HAP-1 (cell line): ENCODE data around the gene CDRT15L2.
"Not testable (repeated sequence)": the region's sequence is repeated elsewhere in the genome, so short reads cannot be mapped to it uniquely, and the experiment has no call there.

Source experiments
- DNase-seq, 2 experiments: peaks; one replicate each; pipeline ENCODE4 v3.0.0-alpha.2; 2016 to 2020; ENCODE audit warnings: low spot score in 2 of 2
- H3K27me3 ChIP-seq: fragments of 250-450 bp; sonication (Bioruptor Pico); 2 replicates; pipeline ENCODE4 v1.5.1; 2020; ENCODE audit warnings: low read depth, mild to moderate bottlenecking, moderate library complexity
- H3K36me3 ChIP-seq: fragments of 250-450 bp; sonication (Bioruptor Pico); replicated peaks from 2 replicates; pipeline ENCODE4 v1.5.1; 2020; ENCODE audit warnings: mild to moderate bottlenecking
- H3K4me1 ChIP-seq: fragments of 250-450 bp; sonication (Bioruptor Pico); 2 replicates; pipeline ENCODE4 v1.5.1; 2020; ENCODE audit warnings: mild to moderate bottlenecking
- H3K4me3 ChIP-seq: fragments of 250-450 bp; sonication (Bioruptor Pico); 2 replicates; pipeline ENCODE4 v1.5.1; 2020; ENCODE audit warnings: mild to moderate bottlenecking, moderate library complexity
- H3K9me3 ChIP-seq: fragments of 250-450 bp; sonication (Bioruptor Pico); 2 replicates; pipeline ENCODE4 v1.5.1; 2020; ENCODE audit warnings: mild to moderate bottlenecking, moderate library complexity
- in situ Hi-C: fragments of 300-500 bp; cut with MboI; formaldehyde crosslinking; loops from 3 replicates; pipeline ENCODE4 v1.14.3; 2020; ENCODE audit warnings: low sequenced_read_pairs, inconsistent platforms, mixed read lengths

CDRT15L2 gene

DNA sequence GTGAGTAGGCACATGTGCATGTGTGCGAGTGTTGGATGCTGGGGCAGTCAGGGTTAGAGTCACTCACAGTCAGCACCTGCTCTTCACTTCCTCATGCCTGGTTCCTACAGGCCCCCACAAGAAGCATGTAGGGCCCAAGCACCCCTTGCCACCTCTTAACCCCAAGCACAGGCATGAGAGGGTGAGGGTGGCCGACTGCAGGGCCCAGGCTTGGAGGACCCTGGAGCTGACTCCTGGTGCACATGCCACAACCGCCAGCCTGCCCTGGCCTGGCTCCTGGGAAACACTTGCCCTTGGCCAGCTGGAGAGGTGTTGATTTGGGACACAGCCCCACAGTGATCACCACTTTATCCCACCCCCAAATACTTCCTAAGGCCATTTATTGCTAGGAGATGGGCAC, 16.9 kb upstream of the CDRT15L2 start:
- Histone ChIP-seq H3K27me3 (no peaks in the 10 kb centered on the region), H3K36me3 (no peaks in the 10 kb centered on the region), H3K4me1 (no peaks in the 10 kb centered on the region), H3K4me3 (no peak overlapping the region), H3K9me3 (no peaks in the 10 kb centered on the region)
- in situ Hi-C loops = no loop called here
- no peak for DNase-seq

- H3K27me3 ChIP-seq, H3K9me3 ChIP-seq, H3K4me3 ChIP-seq, H3K4me1 ChIP-seq, DNase-seq, in situ Hi-C loops, H3K36me3 ChIP-seq: not testable (repeated sequence)
Measured at GRCh38 chr17:20565245-20565644, 14.3 kb upstream of the CDRT15L2 start.

DNA sequence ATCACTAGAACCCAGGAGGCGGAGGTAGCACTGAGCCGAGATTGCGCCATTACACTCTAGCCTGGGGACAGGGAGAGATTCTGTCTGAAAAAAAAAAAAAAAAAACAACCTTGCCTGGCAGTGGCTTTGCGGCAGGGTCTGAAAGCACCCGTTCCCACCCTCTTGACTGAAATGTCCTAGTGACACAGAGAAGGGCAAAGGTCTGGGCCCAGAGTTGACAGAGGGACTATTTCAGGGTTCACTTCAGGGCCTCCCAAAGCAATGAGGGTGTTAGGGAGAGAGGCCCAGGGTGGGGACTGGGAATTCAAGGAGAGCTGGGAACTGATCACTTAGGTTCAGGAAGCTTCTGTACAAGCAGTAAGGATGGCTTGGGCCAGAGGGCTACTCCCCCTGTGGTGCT, 13.8 kb upstream of the CDRT15L2 start:
- Histone ChIP-seq H3K27me3 (no peaks in the 10 kb centered on the region), H3K4me1 (no peaks in the 10 kb centered on the region), H3K4me3 (no peak overlapping the region), H3K36me3 (no peaks in the 10 kb centered on the region), H3K9me3 (no peaks in the 10 kb centered on the region)
- no peak for DNase-seq
- in situ Hi-C loops = no loop called here

GRCh38 chr17:20566736-20567135, 12.8 kb upstream of the CDRT15L2 start:
- H3K27me3 ChIP-seq, H3K36me3 ChIP-seq, H3K4me3 ChIP-seq, H3K9me3 ChIP-seq, DNase-seq, H3K4me1 ChIP-seq, in situ Hi-C loops: not testable (repeated sequence)

- H3K9me3 ChIP-seq, H3K36me3 ChIP-seq, in situ Hi-C loops, H3K4me3 ChIP-seq, H3K4me1 ChIP-seq, DNase-seq, H3K27me3 ChIP-seq: not testable (repeated sequence)
Measured at GRCh38 chr17:20567421-20567820, 12.1 kb upstream of the CDRT15L2 start.

DNA sequence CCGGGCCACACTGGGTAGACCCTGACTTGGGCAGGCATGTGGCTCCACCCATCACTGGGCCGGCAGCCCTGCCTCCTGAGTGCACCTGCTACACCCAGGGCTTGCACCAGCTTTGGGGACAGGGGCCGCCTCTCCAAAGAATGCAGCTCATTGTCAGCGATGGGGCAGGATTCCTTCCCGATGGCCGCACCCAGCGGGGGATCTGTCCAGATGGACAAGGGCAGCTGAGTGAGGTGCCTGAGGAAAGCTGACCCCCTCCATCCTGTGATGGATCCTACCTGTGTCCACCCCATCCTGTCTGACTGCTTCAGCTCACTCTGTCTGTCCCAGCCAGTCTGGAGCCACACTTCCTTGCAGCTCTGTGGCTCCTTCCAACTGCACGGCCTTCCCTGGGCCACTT, 10.9 kb upstream of the CDRT15L2 start:
- H3K4me1 ChIP-seq, H3K4me3 ChIP-seq, H3K27me3 ChIP-seq, H3K36me3 ChIP-seq, H3K9me3 ChIP-seq, in situ Hi-C loops, DNase-seq: not testable (repeated sequence)

- in situ Hi-C loops = not testable (repeated sequence)
Measured at GRCh38 chr17:20571653-20572052, 7.9 kb upstream of the CDRT15L2 start.

GRCh38 chr17:20573216-20573615, 6.3 kb upstream of the CDRT15L2 start:
- DNase-seq, in situ Hi-C loops, H3K4me1 ChIP-seq, H3K9me3 ChIP-seq, H3K27me3 ChIP-seq, H3K36me3 ChIP-seq, H3K4me3 ChIP-seq: not testable (repeated sequence)

More at GRCh38 chr17:20571653-20572052, 7.9 kb upstream of the CDRT15L2 start:
- H3K4me1 ChIP-seq, H3K27me3 ChIP-seq, H3K36me3 ChIP-seq, DNase-seq, H3K4me3 ChIP-seq, H3K9me3 ChIP-seq: not testable (repeated sequence)

- in situ Hi-C loops, DNase-seq, H3K27me3 ChIP-seq: not testable (repeated sequence)
Measured at GRCh38 chr17:20575071-20575470, 4.5 kb upstream of the CDRT15L2 start.

GRCh38 chr17:20583891-20584577, 4.5 kb downstream of the CDRT15L2 start:
- H3K4me3 ChIP-seq, H3K27me3 ChIP-seq, H3K4me1 ChIP-seq, in situ Hi-C loops, DNase-seq, H3K9me3 ChIP-seq, H3K36me3 ChIP-seq: not testable (repeated sequence)

More at GRCh38 chr17:20575071-20575470, 4.5 kb upstream of the CDRT15L2 start:
- H3K9me3 ChIP-seq, H3K4me1 ChIP-seq, H3K36me3 ChIP-seq, H3K4me3 ChIP-seq: not testable (repeated sequence)

DNA sequence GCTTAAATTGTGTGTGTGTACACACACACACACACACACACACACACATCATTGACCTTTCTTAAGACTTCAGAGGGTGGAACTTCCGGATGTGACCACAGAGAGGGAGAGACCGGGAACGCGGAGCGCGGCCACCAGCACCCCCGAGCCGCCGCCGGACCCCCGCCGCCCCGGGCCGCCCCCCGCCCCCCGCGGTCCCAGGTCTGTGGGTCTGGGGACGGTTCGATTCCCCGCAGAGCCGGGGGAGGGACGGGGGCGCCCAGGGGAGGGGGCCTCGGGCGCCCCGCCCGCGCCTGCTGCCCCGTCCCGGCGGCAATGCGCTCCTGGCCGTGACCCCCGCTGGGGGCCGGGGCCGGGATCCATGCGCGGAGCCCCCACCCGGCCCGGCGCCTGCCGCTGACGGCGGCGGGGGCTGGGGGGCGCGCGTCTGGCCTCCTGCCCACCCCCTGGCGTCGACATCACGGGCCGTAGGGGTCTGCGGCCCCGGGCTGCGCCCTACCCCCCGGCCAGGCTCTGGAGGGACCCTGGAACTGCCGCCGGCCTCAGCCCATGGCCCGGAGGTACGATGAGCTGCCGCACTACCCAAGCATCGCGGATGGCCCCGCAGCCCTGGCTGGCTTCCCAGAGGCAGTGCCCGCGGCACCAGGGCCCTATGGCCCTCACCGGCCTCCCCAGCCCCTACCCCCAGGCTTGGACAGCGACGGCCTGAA, 9.4 kb downstream of the CDRT15L2 start:
- in situ Hi-C loops, H3K27me3 ChIP-seq, H3K9me3 ChIP-seq, DNase-seq, H3K4me1 ChIP-seq, H3K36me3 ChIP-seq, H3K4me3 ChIP-seq: not testable (repeated sequence)

DNA sequence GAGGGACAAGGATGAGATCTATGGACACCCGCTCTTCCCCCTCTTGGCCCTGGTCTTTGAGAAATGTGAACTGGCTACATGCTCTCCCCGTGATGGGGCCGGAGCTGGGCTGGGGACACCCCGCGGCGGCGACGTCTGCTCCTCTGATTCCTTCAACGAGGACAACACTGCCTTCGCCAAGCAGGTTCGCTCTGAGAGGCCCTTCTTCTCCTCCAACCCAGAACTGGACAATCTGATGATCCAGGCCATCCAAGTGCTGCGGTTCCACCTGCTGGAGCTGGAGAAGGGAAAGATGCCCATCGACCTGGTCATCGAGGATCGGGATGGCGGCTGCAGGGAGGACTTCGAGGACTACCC, 9.9 kb downstream of the CDRT15L2 start:
- H3K4me1 ChIP-seq, H3K27me3 ChIP-seq, H3K4me3 ChIP-seq, H3K36me3 ChIP-seq, DNase-seq, in situ Hi-C loops, H3K9me3 ChIP-seq: not testable (repeated sequence)

- H3K4me3 ChIP-seq, H3K27me3 ChIP-seq, H3K36me3 ChIP-seq, H3K4me1 ChIP-seq, in situ Hi-C loops, H3K9me3 ChIP-seq, DNase-seq: not testable (repeated sequence)
Measured at GRCh38 chr17:20591040-20591439, 11.5 kb downstream of the CDRT15L2 start.

- not testable (repeated sequence) for DNase-seq, H3K4me1 ChIP-seq
Measured at GRCh38 chr17:20605568-20605967, 26.0 kb downstream of the CDRT15L2 start.

GRCh38 chr17:20609490-20609889, 30.0 kb downstream of the CDRT15L2 start:
- DNase-seq, H3K36me3 ChIP-seq, H3K4me1 ChIP-seq, H3K9me3 ChIP-seq, H3K27me3 ChIP-seq, H3K4me3 ChIP-seq, in situ Hi-C loops: not testable (repeated sequence)

More at GRCh38 chr17:20605568-20605967, 26.0 kb downstream of the CDRT15L2 start:
- H3K4me3 ChIP-seq, in situ Hi-C loops, H3K36me3 ChIP-seq, H3K9me3 ChIP-seq, H3K27me3 ChIP-seq: not testable (repeated sequence)
